Neural cell (in vitro differentiated cells): ENCODE measurements around the gene CHORDC1.

Experiments used
- CTCF ChIP-seq: fragments of 450-650 bp; IDR thresholded peaks from 2 replicates; pipeline ENCODE4 v1.5.1; 2014; ENCODE audit warnings: antibody characterized with exemption, mild to moderate bottlenecking, moderate library complexity; ENCODE audit not compliant: poor library complexity, severe bottlenecking
- POLR2AphosphoS5 ChIP-seq: IDR thresholded peaks from 2 replicates; pipeline ENCODE4 v1.6.1; 2012
- RAD21 ChIP-seq: fragments of 450-650 bp; conservative IDR thresholded peaks from 2 replicates; pipeline ENCODE4 v1.6.1; 2014; ENCODE audit warnings: antibody characterized with exemption, mild to moderate bottlenecking, moderate library complexity

GRCh38 chr11:90204407-90204806 lies 18.4 kb downstream of the CHORDC1 start:
- TF ChIP-seq POLR2AphosphoS5, result no peak
- TF ChIP-seq RAD21, result no peak
- TF ChIP-seq CTCF, result no peak
